ENCODE data around the gene KLHL30. TPM values are rescaled to one million over a fixed set of nuclear protein-coding genes. Genes with fewer than 3 reads are reported as not detected.

KLHL30 gene
- total RNA-seq, 1 experiment from 2014 or later, result 0.61 TPM

GRCh38 chr2:238151628-238152235 lies 13.3 kb downstream of the KLHL30 start (continued):
- no peak for TF ChIP-seq REST (IDR thresholded peaks at IDR 0.05; ENCODE audit: low read depth)
- TF ChIP-seq ATF3 (IDR thresholded peaks at IDR 0.05), result no peak
- no peak for TF ChIP-seq RAD21 (IDR thresholded peaks at IDR 0.05; ENCODE audit: low read depth)
- TF ChIP-seq YY1 (IDR thresholded peaks at IDR 0.05; ENCODE audit: extremely low read depth, insufficient replicate concordance, low read depth, low read length), result no peak
- TF ChIP-seq EGR1 (IDR thresholded peaks at IDR 0.05; ENCODE audit: low read depth), result no peak
- TF ChIP-seq TCF7L2 (IDR thresholded peaks at IDR 0.05; ENCODE audit: borderline replicate concordance, extremely low read depth, insufficient read depth, insufficient read length), result no peak
- no peak for TF ChIP-seq MAX (IDR thresholded peaks at IDR 0.05)
- no peak for TF ChIP-seq EZH2phosphoT487 (IDR thresholded peaks at IDR 0.05; ENCODE audit: borderline replicate concordance)
- TF ChIP-seq ZFX (IDR thresholded peaks at IDR 0.05), result no peak
- no peak for TF ChIP-seq FOSL1 (IDR thresholded peaks at IDR 0.05; ENCODE audit: low read depth)
